Hepatocyte (in vitro differentiated cells): ENCODE measurements around the gene TIFAB.
"Not testable (repeated sequence)": the region's sequence is repeated elsewhere in the genome, so short reads cannot be mapped to it uniquely, and the experiment has no call there.

Experiments
- EZH2 ChIP-seq: fragments of 200-600 bp; sonication (generic); IDR thresholded peaks from 2 replicates; pipeline ENCODE4 v1.6.1; 2016; ENCODE audit warnings: antibody characterized with exemption, mild to moderate bottlenecking, borderline replicate concordance
- TF ChIP-seq, protein P1 (sequence below): fragments of 200-600 bp; sonication (generic); IDR thresholded peaks from 2 replicates; pipeline ENCODE4 v1.5.1; 2016; ENCODE audit warnings: antibody characterized with exemption, mild to moderate bottlenecking; ENCODE audit not compliant: poor library complexity

DNA sequence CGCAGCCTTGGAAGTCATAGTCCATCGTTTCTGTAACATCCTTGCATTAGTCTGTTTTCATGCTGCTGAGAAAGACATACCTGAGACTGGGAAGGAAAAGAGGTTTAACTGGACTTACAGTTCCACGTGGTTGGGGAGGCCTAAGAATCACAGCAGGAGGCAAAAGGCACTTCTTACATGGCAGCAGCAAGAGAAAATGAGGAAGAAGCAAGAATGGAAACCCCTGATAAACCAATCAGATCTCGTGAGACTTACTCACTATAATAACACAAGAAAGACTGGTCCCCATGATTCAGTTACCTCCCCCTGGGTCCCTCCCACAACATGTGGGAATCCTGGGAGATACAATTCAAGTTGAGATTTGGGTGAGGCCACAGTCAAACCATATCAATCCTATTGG lies 43.4 kb upstream of the TIFAB start:
- TF ChIP-seq, protein P1, sequence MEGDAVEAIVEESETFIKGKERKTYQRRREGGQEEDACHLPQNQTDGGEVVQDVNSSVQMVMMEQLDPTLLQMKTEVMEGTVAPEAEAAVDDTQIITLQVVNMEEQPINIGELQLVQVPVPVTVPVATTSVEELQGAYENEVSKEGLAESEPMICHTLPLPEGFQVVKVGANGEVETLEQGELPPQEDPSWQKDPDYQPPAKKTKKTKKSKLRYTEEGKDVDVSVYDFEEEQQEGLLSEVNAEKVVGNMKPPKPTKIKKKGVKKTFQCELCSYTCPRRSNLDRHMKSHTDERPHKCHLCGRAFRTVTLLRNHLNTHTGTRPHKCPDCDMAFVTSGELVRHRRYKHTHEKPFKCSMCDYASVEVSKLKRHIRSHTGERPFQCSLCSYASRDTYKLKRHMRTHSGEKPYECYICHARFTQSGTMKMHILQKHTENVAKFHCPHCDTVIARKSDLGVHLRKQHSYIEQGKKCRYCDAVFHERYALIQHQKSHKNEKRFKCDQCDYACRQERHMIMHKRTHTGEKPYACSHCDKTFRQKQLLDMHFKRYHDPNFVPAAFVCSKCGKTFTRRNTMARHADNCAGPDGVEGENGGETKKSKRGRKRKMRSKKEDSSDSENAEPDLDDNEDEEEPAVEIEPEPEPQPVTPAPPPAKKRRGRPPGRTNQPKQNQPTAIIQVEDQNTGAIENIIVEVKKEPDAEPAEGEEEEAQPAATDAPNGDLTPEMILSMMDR, result not testable (repeated sequence)
- not testable (repeated sequence) for TF ChIP-seq EZH2
